GM19463 (cell line): Measurements from ENCODE around the gene NCAM2.

ENCODE experiments used
- ATAC-seq: cut with Tn5 transposase; IDR thresholded peaks from one replicate; pipeline ENCODE4 v1.9.1; 2021; ENCODE audit warnings: mild to moderate bottlenecking, moderate library complexity; ENCODE audit not compliant: unreplicated experiment

NCAM2 gene

GRCh38 chr21:21165063-21165645, 166.9 kb downstream of the NCAM2 start:
- no peak for ATAC-seq

- ATAC-seq = no peak
Observed at GRCh38 chr21:21174676-21175075, 176.5 kb downstream of the NCAM2 start.

GRCh38 chr21:21175798-21176334, 177.7 kb downstream of the NCAM2 start:
- no peak for ATAC-seq

- ATAC-seq = no peak
Observed at GRCh38 chr21:21177353-21177986, 179.3 kb downstream of the NCAM2 start.

- no peak for ATAC-seq
Observed at GRCh38 chr21:21179619-21180298, 181.6 kb downstream of the NCAM2 start.

- ATAC-seq = no peak
Observed at GRCh38 chr21:21182401-21183010, 184.3 kb downstream of the NCAM2 start.

- ATAC-seq = no peak
Observed at GRCh38 chr21:21183092-21183491, 184.9 kb downstream of the NCAM2 start.

GRCh38 chr21:21184771-21185528, 186.7 kb downstream of the NCAM2 start:
- ATAC-seq = no peak

GRCh38 chr21:21187579-21187978, 189.4 kb downstream of the NCAM2 start:
- no peak for ATAC-seq

GRCh38 chr21:21188513-21189195, 190.4 kb downstream of the NCAM2 start:
- ATAC-seq = no peak

GRCh38 chr21:21195417-21195943, 197.3 kb downstream of the NCAM2 start:
- ATAC-seq = no peak

GRCh38 chr21:21196087-21196486, 197.9 kb downstream of the NCAM2 start:
- no peak for ATAC-seq

- ATAC-seq = no peak
Observed at GRCh38 chr21:21196848-21197247, 198.6 kb downstream of the NCAM2 start.

GRCh38 chr21:21199342-21200102, 201.3 kb downstream of the NCAM2 start:
- ATAC-seq = no peak

GRCh38 chr21:21200103-21200938, 202.1 kb downstream of the NCAM2 start:
- no peak for ATAC-seq

- no peak for ATAC-seq
Observed at GRCh38 chr21:21200939-21201615, 202.9 kb downstream of the NCAM2 start.

- no peak for ATAC-seq
Observed at GRCh38 chr21:21203822-21204339, 205.7 kb downstream of the NCAM2 start.
